Suprapubic skin (tissue), 3 donors: Measurements from ENCODE around the gene NUDT6.

Experiments
- POLR2A ChIP-seq, 2 donors: fragments of 450-650 bp; IDR thresholded peaks; one replicate each; pipeline ENCODE4 v1.6.1; 2017; ENCODE audit warnings: antibody characterized with exemption in 2 of 2, mild to moderate bottlenecking in 2 of 2, moderate library complexity in 2 of 2
- TF ChIP-seq, protein P1 (sequence below), 2 donors: fragments of 200-600 bp in 1 of 2; fragments of 450-650 bp in 1 of 2; sonication (generic) in 1 of 2; IDR thresholded peaks; one replicate each; pipeline ENCODE4 v1.5.1; 2016 to 2019; ENCODE audit warnings: antibody characterized with exemption in 2 of 2, mild to moderate bottlenecking in 1 of 2, moderate library complexity in 1 of 2

DNA sequence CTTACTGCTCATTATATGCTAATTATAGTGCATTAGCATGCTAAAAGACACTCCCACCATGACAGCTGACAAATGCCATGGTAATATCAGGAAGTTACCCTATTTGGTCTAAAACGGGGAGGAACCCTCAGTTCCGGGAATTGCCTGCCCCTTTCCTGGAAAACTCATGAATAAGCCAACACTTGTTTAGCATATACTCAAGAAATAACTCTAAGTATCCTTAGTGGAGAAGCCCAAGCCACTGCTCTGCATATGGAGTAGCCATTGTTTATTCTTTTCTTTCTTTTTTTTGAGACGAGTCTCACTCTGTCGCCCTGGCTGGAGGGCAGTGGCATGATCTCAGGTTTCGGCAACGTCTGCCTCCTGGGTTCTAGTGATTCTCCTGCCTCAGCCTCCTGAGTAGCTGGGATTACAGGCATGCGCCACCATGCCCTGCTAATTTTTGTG is 15.5 kb downstream of the NUDT6 start:
- TF ChIP-seq, protein P1, sequence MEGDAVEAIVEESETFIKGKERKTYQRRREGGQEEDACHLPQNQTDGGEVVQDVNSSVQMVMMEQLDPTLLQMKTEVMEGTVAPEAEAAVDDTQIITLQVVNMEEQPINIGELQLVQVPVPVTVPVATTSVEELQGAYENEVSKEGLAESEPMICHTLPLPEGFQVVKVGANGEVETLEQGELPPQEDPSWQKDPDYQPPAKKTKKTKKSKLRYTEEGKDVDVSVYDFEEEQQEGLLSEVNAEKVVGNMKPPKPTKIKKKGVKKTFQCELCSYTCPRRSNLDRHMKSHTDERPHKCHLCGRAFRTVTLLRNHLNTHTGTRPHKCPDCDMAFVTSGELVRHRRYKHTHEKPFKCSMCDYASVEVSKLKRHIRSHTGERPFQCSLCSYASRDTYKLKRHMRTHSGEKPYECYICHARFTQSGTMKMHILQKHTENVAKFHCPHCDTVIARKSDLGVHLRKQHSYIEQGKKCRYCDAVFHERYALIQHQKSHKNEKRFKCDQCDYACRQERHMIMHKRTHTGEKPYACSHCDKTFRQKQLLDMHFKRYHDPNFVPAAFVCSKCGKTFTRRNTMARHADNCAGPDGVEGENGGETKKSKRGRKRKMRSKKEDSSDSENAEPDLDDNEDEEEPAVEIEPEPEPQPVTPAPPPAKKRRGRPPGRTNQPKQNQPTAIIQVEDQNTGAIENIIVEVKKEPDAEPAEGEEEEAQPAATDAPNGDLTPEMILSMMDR (IDR thresholded peaks at IDR 0.05): no peak
- TF ChIP-seq POLR2A (IDR thresholded peaks at IDR 0.05): no peak
